Measurements from ENCODE around the gene ALX1. TPM values are rescaled to one million over a fixed set of nuclear protein-coding genes. Genes with fewer than 3 reads are reported as not detected.

Gene ALX1
- total RNA-seq (2021) (0.25 to 0.78 TPM (median 0.74 TPM) in 3 replicates), Bru-seq, nascent RNA (percentile 42 among the genes with signal in this experiment)
- long read RNA-seq, experiment 1, partial matches to known transcripts, result 0 of 2 reads
- long read RNA-seq, experiment 1, other reads (novel, unspliced or antisense), result 0 of 2 reads
- long read RNA-seq, experiment 2, result 0 reads
- long read RNA-seq, experiment 3, partial matches to known transcripts, result 1 of 2 reads
- long read RNA-seq, experiment 3, other reads (novel, unspliced or antisense), result 0 of 2 reads

DNA sequence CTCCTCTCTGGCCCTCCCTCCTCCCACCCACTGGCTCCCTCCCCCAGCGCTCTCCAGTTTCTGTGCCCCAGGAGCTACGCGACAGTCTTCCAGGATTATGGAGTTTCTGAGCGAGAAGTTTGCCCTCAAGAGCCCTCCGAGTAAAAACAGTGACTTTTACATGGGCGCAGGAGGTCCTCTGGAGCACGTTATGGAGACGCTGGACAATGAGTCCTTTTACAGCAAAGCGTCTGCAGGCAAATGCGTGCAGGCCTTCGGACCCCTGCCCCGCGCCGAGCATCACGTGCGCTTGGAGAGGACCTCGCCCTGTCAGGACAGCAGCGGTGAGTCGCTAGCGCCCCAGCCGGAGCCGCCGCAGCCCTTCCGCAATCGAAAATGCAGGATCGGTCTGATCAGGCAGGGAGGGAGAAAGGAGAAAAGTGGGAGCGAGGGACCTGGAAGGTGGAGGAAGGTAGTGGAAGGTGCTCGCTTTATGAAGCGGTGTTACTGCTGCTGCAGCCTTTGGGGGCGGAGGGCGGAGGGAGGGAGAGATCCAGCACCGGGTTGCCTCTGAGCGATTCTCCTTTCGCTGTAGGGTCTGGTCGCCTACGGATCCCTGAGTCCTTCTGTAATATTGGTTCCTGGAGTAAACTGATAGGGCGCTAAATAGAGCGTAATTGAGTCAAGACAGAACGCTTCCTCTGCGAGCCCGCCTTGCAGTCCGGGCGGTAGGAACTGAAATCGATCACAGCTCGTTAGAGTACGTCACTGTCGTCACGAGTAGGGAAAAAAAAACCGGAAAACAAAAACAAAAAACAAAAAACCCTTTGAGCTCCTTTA lies at the start of gene ALX1:
ALX1 (plus strand) TSS at position 56 of the 819 bp plus-strand sequence; CDS start at position 98, 42 bp downstream.
- ChIA-PET CTCF (interaction anchor here (0.9 kb wide), 1 partner anchor 204 kb away, joined by 3 read pairs; no protein-coding TSS in a partner anchor), POLR2A (interaction anchor here (0.5 to 0.7 kb wide), 3 partner anchors 10 to 248 kb away, joined by 3 to 4 read pairs (median 3); no protein-coding TSS in a partner anchor)
- Mint-ChIP-seq H3K27ac (peak within 1 kb of the TSS; percentile 99), H3K27me3 (ENCODE audit: low read depth) (peaks cover 66% of the 10 kb centered on the region), H3K4me1 (peaks cover 34% of the 10 kb centered on the region), H3K4me3 (peak within 1 kb of the TSS; percentile 98), H3K36me3 (no peaks in the 10 kb centered on the region), H3K9me3 (no peaks in the 10 kb centered on the region)
- DNase-seq (ENCODE audit: low spot score), result peak; percentile 88
- ATAC-seq, result peak; percentile 75
- TF ChIP-seq, protein P1, sequence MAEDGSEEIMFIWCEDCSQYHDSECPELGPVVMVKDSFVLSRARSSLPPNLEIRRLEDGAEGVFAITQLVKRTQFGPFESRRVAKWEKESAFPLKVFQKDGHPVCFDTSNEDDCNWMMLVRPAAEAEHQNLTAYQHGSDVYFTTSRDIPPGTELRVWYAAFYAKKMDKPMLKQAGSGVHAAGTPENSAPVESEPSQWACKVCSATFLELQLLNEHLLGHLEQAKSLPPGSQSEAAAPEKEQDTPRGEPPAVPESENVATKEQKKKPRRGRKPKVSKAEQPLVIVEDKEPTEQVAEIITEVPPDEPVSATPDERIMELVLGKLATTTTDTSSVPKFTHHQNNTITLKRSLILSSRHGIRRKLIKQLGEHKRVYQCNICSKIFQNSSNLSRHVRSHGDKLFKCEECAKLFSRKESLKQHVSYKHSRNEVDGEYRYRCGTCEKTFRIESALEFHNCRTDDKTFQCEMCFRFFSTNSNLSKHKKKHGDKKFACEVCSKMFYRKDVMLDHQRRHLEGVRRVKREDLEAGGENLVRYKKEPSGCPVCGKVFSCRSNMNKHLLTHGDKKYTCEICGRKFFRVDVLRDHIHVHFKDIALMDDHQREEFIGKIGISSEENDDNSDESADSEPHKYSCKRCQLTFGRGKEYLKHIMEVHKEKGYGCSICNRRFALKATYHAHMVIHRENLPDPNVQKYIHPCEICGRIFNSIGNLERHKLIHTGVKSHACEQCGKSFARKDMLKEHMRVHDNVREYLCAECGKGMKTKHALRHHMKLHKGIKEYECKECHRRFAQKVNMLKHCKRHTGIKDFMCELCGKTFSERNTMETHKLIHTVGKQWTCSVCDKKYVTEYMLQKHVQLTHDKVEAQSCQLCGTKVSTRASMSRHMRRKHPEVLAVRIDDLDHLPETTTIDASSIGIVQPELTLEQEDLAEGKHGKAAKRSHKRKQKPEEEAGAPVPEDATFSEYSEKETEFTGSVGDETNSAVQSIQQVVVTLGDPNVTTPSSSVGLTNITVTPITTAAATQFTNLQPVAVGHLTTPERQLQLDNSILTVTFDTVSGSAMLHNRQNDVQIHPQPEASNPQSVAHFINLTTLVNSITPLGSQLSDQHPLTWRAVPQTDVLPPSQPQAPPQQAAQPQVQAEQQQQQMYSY (CRISPR knock-in tag; IDR thresholded peaks at IDR 0.05), result peak; percentile 40; the same call in 1 of the 2 replicates
- TF ChIP-seq PRRX2 (CRISPR knock-in tag; IDR thresholded peaks at IDR 0.05) (no peak), TEAD1 (CRISPR knock-in tag; IDR thresholded peaks at IDR 0.05) (peak; percentile 60; the same call in 1 of the 2 replicates), ZNF232 (CRISPR knock-in tag; IDR thresholded peaks at IDR 0.05) (0 out of 2 replicates have a peak, but pooled peaks have one; percentile 50), SP1 (CRISPR knock-in tag; conservative IDR thresholded peaks at IDR 0.05) (0 out of 2 replicates have a peak, but pooled peaks have one; percentile 32), GTF2I (CRISPR knock-in tag; conservative IDR thresholded peaks at IDR 0.05) (no peak), FOXK1 (CRISPR knock-in tag; IDR thresholded peaks at IDR 0.05) (peak; percentile 16), NFATC4 (CRISPR knock-in tag; IDR thresholded peaks at IDR 0.05) (no peak), SMAD3 (CRISPR knock-in tag; IDR thresholded peaks at IDR 0.05; ENCODE audit: borderline replicate concordance) (0 out of 2 replicates have a peak, but pooled peaks have one; percentile 47), FOXP1 (CRISPR knock-in tag; IDR thresholded peaks at IDR 0.05; ENCODE audit: borderline replicate concordance) (peak; percentile 81; the same call in 1 of the 2 replicates), CREB1 (CRISPR knock-in tag; IDR thresholded peaks at IDR 0.05) (0 out of 2 replicates have a peak, but pooled peaks have one; percentile 39), ZBTB21 (CRISPR knock-in tag; IDR thresholded peaks at IDR 0.05; ENCODE audit: borderline replicate concordance) (0 out of 2 replicates have a peak, but pooled peaks have one; percentile 24), ESRRA (CRISPR knock-in tag; IDR thresholded peaks at IDR 0.05; ENCODE audit: borderline replicate concordance) (0 out of 2 replicates have a peak, but pooled peaks have one; percentile 56)
- TF ChIP-seq, protein P2, sequence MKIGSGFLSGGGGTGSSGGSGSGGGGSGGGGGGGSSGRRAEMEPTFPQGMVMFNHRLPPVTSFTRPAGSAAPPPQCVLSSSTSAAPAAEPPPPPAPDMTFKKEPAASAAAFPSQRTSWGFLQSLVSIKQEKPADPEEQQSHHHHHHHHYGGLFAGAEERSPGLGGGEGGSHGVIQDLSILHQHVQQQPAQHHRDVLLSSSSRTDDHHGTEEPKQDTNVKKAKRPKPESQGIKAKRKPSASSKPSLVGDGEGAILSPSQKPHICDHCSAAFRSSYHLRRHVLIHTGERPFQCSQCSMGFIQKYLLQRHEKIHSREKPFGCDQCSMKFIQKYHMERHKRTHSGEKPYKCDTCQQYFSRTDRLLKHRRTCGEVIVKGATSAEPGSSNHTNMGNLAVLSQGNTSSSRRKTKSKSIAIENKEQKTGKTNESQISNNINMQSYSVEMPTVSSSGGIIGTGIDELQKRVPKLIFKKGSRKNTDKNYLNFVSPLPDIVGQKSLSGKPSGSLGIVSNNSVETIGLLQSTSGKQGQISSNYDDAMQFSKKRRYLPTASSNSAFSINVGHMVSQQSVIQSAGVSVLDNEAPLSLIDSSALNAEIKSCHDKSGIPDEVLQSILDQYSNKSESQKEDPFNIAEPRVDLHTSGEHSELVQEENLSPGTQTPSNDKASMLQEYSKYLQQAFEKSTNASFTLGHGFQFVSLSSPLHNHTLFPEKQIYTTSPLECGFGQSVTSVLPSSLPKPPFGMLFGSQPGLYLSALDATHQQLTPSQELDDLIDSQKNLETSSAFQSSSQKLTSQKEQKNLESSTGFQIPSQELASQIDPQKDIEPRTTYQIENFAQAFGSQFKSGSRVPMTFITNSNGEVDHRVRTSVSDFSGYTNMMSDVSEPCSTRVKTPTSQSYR (CRISPR knock-in tag; IDR thresholded peaks at IDR 0.05), result peak; percentile 58; the same call in 1 of the 2 replicates
- TF ChIP-seq, protein P3, sequence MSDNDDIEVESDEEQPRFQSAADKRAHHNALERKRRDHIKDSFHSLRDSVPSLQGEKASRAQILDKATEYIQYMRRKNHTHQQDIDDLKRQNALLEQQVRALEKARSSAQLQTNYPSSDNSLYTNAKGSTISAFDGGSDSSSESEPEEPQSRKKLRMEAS (CRISPR knock-in tag; IDR thresholded peaks at IDR 0.05), result peak; percentile 89
- TF ChIP-seq, protein P4, sequence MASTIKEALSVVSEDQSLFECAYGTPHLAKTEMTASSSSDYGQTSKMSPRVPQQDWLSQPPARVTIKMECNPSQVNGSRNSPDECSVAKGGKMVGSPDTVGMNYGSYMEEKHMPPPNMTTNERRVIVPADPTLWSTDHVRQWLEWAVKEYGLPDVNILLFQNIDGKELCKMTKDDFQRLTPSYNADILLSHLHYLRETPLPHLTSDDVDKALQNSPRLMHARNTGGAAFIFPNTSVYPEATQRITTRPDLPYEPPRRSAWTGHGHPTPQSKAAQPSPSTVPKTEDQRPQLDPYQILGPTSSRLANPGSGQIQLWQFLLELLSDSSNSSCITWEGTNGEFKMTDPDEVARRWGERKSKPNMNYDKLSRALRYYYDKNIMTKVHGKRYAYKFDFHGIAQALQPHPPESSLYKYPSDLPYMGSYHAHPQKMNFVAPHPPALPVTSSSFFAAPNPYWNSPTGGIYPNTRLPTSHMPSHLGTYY (CRISPR knock-in tag; IDR thresholded peaks at IDR 0.05), result no peak
- TF ChIP-seq, protein P5, sequence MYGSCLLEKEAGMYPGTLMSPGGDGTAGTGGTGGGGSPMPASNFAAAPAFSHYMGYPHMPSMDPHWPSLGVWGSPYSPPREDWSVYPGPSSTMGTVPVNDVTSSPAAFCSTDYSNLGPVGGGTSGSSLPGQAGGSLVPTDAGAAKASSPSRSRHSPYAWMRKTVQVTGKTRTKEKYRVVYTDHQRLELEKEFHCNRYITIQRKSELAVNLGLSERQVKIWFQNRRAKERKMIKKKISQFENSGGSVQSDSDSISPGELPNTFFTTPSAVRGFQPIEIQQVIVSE (CRISPR knock-in tag; IDR thresholded peaks at IDR 0.05; ENCODE audit: borderline replicate concordance), result no peak
- TF ChIP-seq, protein P6, sequence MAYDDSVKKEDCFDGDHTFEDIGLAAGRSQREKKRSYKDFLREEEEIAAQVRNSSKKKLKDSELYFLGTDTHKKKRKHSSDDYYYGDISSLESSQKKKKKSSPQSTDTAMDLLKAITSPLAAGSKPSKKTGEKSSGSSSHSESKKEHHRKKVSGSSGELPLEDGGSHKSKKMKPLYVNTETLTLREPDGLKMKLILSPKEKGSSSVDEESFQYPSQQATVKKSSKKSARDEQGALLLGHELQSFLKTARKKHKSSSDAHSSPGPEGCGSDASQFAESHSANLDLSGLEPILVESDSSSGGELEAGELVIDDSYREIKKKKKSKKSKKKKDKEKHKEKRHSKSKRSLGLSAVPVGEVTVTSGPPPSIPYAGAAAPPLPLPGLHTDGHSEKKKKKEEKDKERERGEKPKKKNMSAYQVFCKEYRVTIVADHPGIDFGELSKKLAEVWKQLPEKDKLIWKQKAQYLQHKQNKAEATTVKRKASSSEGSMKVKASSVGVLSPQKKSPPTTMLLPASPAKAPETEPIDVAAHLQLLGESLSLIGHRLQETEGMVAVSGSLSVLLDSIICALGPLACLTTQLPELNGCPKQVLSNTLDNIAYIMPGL (CRISPR knock-in tag; IDR thresholded peaks at IDR 0.05), result 0 out of 2 replicates have a peak, but pooled peaks have one; percentile 17
- TF ChIP-seq, protein P7, sequence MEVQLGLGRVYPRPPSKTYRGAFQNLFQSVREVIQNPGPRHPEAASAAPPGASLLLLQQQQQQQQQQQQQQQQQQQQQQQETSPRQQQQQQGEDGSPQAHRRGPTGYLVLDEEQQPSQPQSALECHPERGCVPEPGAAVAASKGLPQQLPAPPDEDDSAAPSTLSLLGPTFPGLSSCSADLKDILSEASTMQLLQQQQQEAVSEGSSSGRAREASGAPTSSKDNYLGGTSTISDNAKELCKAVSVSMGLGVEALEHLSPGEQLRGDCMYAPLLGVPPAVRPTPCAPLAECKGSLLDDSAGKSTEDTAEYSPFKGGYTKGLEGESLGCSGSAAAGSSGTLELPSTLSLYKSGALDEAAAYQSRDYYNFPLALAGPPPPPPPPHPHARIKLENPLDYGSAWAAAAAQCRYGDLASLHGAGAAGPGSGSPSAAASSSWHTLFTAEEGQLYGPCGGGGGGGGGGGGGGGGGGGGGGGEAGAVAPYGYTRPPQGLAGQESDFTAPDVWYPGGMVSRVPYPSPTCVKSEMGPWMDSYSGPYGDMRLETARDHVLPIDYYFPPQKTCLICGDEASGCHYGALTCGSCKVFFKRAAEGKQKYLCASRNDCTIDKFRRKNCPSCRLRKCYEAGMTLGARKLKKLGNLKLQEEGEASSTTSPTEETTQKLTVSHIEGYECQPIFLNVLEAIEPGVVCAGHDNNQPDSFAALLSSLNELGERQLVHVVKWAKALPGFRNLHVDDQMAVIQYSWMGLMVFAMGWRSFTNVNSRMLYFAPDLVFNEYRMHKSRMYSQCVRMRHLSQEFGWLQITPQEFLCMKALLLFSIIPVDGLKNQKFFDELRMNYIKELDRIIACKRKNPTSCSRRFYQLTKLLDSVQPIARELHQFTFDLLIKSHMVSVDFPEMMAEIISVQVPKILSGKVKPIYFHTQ (CRISPR knock-in tag; IDR thresholded peaks at IDR 0.05), result no peak
- TF ChIP-seq, protein P8, sequence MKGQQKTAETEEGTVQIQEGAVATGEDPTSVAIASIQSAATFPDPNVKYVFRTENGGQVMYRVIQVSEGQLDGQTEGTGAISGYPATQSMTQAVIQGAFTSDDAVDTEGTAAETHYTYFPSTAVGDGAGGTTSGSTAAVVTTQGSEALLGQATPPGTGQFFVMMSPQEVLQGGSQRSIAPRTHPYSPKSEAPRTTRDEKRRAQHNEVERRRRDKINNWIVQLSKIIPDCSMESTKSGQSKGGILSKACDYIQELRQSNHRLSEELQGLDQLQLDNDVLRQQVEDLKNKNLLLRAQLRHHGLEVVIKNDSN (CRISPR knock-in tag; IDR thresholded peaks at IDR 0.05), result peak; percentile 91

Data from WTC11 (cell line).